Activated gamma-delta T cell treated with Interleukin-2 at 50 U/mL for 16 hours (primary cell): ENCODE measurements around the gene WHRN.

Experiments
- DNase-seq: peaks from one replicate; pipeline ENCODE4 v3.0.0-alpha.2; 2020

Gene WHRN

GRCh38 chr9:114375386-114376175 lies 129.7 kb downstream of the WHRN start:
- no peak for DNase-seq

- no peak for DNase-seq
These were observed 130.3 kb downstream of the WHRN start for GRCh38 chr9:114374936-114375335.

GRCh38 chr9:114373960-114374730 lies 131.1 kb downstream of the WHRN start:
- no peak for DNase-seq

GRCh38 chr9:114372921-114373448 lies 132.3 kb downstream of the WHRN start:
- DNase-seq: peak; percentile 88

- peak; percentile 58 for DNase-seq
These were observed 133.0 kb downstream of the WHRN start for GRCh38 chr9:114371973-114372917.

- DNase-seq: no peak
These were observed 133.8 kb downstream of the WHRN start for GRCh38 chr9:114371343-114371944.

- DNase-seq: no peak
These were observed 134.3 kb downstream of the WHRN start for GRCh38 chr9:114370968-114371320.

GRCh38 chr9:114370251-114370967 lies 134.9 kb downstream of the WHRN start:
- no peak for DNase-seq

- DNase-seq: no peak
These were observed 135.8 kb downstream of the WHRN start for GRCh38 chr9:114369216-114370130.

- no peak for DNase-seq
These were observed 137.3 kb downstream of the WHRN start for GRCh38 chr9:114367772-114368569.

- DNase-seq: no peak
These were observed 137.9 kb downstream of the WHRN start for GRCh38 chr9:114367366-114367765.

GRCh38 chr9:114366334-114367128 lies 138.7 kb downstream of the WHRN start:
- DNase-seq: no peak

GRCh38 chr9:114365194-114365593 lies 140.1 kb downstream of the WHRN start:
- no peak for DNase-seq

GRCh38 chr9:114364134-114365041 lies 140.9 kb downstream of the WHRN start:
- DNase-seq: no peak

GRCh38 chr9:114363424-114363823 lies 141.8 kb downstream of the WHRN start:
- no peak for DNase-seq

- no peak for DNase-seq
These were observed 142.9 kb downstream of the WHRN start for GRCh38 chr9:114362394-114362793.

GRCh38 chr9:114361542-114361941 lies 143.7 kb downstream of the WHRN start:
- no peak for DNase-seq

GRCh38 chr9:114359801-114360200 lies 145.5 kb downstream of the WHRN start:
- no peak for DNase-seq
